Activated naive CD8-positive, alpha-beta T cell treated with anti-CD3 and anti-CD28 coated beads, Interleukin-2, amount 50 U/mL, for 24 hours (primary cell): ENCODE data around the gene APOBEC3B.
"Not testable (repeated sequence)": the region's sequence is repeated elsewhere in the genome, so short reads cannot be mapped to it uniquely, and the experiment has no call there.

Experiments
- ATAC-seq: fragments of 150-1000 bp; cut with Tn5 transposase; one replicate; pipeline ENCODE4 v1.10.0; 2021
- DNase-seq: peaks from one replicate; pipeline ENCODE4 v3.0.0; 2021
- H3K27ac Mint-ChIP-seq: one replicate; pipeline ENCODE4 v1.8.0; 2021; ENCODE audit warnings: mild to moderate bottlenecking, mixed read lengths
- H3K27me3 Mint-ChIP-seq: one replicate; pipeline ENCODE4 v1.8.0; 2021; ENCODE audit warnings: mixed read lengths
- H3K36me3 Mint-ChIP-seq: one replicate; pipeline ENCODE4 v1.8.0; 2021; ENCODE audit warnings: low read depth, mixed read lengths
- H3K4me1 Mint-ChIP-seq: one replicate; pipeline ENCODE4 v1.8.0; 2021; ENCODE audit warnings: mixed read lengths
- H3K4me3 Mint-ChIP-seq: one replicate; pipeline ENCODE4 v1.8.0; 2021; ENCODE audit warnings: mild to moderate bottlenecking, moderate library complexity, mixed read lengths
- H3K9me3 Mint-ChIP-seq: one replicate; pipeline ENCODE4 v1.8.0; 2021; ENCODE audit warnings: mixed read lengths

The APOBEC3B gene

GRCh38 chr22:38955926-38956325 lies 26.2 kb upstream of the APOBEC3B start:
- peaks cover 25% of the 10 kb centered on the region for H3K4me1 Mint-ChIP-seq
- H3K27ac Mint-ChIP-seq = no peak overlapping the region
- no peaks in the 10 kb centered on the region for H3K36me3 Mint-ChIP-seq
- H3K4me3 Mint-ChIP-seq = no peak overlapping the region
- DNase-seq = no peak
- no peaks in the 10 kb centered on the region for H3K9me3 Mint-ChIP-seq
- no peak for ATAC-seq
- H3K27me3 Mint-ChIP-seq = peaks cover 3% of the 10 kb centered on the region

DNA sequence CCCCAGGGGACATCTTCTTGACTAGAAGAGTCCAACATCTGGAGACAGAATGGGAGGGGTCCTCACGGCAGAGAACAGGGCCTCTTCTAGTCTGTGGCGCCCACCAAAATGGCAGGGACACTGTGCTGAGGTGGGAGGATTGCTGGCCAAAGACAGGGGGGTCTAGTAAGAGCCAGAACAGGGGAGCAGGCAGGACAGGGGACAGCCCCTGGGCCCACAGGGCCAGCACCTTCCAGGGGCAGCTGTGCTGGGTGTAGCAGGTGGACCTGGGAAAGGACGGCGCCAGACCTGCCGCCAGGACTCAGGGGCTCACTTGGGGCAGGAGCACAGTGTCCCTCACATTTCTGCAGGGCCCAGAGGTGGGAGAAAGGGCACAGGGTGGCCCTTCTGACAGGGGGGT lies 25.6 kb upstream of the APOBEC3B start:
- Mint-ChIP-seq H3K27ac (no peak overlapping the region), H3K27me3 (no peaks in the 10 kb centered on the region), H3K9me3 (no peaks in the 10 kb centered on the region), H3K4me3 (no peak overlapping the region), H3K36me3 (no peaks in the 10 kb centered on the region), H3K4me1 (peaks cover 25% of the 10 kb centered on the region)
- ATAC-seq (no peak), DNase-seq (no peak)

- no peak for ATAC-seq
Measured at GRCh38 chr22:38957046-38957770, 24.9 kb upstream of the APOBEC3B start, which contains the start of gene APOBEC3A. TSS of gene APOBEC3A (plus strand) at chr22:38957609. CDS start at chr22:38957692, 83 bp downstream.

DNA sequence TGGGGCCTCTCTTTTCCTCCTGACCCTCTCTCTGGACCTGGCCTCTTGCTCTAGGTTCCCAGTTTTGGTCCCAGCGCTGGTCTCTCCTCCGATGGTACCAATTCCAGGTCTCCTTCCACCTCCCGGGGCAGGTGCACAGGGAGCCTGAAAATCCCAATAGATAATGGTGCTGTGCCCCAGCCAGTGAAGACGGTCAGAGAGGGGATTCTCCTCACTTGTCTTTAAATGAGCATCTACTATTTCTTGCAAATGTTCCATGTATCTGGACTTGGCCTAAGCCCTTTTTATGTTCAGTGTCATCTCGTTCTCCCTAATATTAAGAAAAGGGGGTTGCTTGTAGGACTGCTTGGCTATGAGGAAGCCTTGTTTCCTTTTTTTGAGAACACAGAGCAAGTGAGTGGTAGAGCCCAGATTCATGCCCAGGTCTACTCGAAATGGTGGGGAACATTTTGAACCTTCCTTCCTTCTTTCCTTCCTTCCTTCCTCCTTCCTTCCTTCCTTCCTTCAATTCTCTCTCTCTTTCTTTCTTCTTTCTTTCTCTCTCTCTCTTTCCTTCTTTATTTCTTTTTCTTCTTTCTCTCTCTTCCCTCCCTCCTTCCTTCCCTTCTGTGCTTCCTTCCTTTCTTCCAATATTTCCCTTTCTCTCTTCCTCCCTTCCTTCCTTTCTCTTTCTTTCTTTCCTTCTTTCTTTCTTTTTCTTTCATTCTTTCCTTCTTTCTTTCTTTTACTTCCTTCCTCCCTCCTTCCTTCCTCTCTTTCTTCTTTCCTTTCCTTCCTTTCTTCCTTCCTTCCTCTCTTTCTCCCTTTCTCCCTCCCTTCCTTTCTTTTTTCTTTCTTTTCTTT lies 24.1 kb upstream of the APOBEC3B start:
- ATAC-seq = no peak
- no peaks in the 10 kb centered on the region for H3K9me3 Mint-ChIP-seq
- no peak overlapping the region for H3K4me3 Mint-ChIP-seq
- no peaks in the 10 kb centered on the region for H3K36me3 Mint-ChIP-seq
- H3K27ac Mint-ChIP-seq = no peak overlapping the region
- no peak for DNase-seq
- no peaks in the 10 kb centered on the region for H3K27me3 Mint-ChIP-seq
- peaks cover 20% of the 10 kb centered on the region for H3K4me1 Mint-ChIP-seq

More at GRCh38 chr22:38957046-38957770, 24.9 kb upstream of the APOBEC3B start, which contains the start of gene APOBEC3A:
- peaks cover 25% of the 10 kb centered on the region for H3K4me1 Mint-ChIP-seq
- no peak within 1 kb of the TSS for H3K27ac Mint-ChIP-seq
- DNase-seq = no peak
- H3K36me3 Mint-ChIP-seq = no peaks in the 10 kb centered on the region
- H3K27me3 Mint-ChIP-seq = no peaks in the 10 kb centered on the region
- H3K4me3 Mint-ChIP-seq = no peak within 1 kb of the TSS
- no peaks in the 10 kb centered on the region for H3K9me3 Mint-ChIP-seq

GRCh38 chr22:38958651-38958943 lies 23.6 kb upstream of the APOBEC3B start:
- not testable (repeated sequence) for DNase-seq, ATAC-seq, H3K36me3 Mint-ChIP-seq, H3K27me3 Mint-ChIP-seq, H3K4me3 Mint-ChIP-seq, H3K9me3 Mint-ChIP-seq, H3K27ac Mint-ChIP-seq
- peaks cover 16% of the 10 kb centered on the region for H3K4me1 Mint-ChIP-seq

DNA sequence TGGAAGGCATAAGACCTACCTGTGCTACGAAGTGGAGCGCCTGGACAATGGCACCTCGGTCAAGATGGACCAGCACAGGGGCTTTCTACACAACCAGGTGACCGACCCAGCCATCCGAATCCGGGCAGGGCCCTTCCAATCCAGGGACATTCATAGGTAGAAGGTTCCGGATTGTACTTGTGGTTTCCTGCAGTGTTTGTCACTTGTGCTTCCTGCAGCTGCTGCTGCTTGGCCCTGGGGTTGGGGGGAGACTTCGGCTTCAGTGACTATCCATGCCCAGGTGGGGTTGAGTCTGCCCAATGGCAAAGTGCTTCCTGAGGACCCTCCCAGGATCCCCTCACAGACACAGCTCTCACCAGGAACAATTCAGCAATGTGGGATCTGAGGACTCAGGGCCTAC lies 22.6 kb upstream of the APOBEC3B start:
- ATAC-seq (no peak), DNase-seq (no peak)
- peaks cover 7% of the 10 kb centered on the region for H3K4me1 Mint-ChIP-seq
- no peaks in the 10 kb centered on the region for H3K36me3 Mint-ChIP-seq
- no peaks in the 10 kb centered on the region for H3K9me3 Mint-ChIP-seq
- H3K27me3 Mint-ChIP-seq = no peaks in the 10 kb centered on the region
- no peak overlapping the region for H3K4me3 Mint-ChIP-seq
- H3K27ac Mint-ChIP-seq = no peak overlapping the region

- ATAC-seq, DNase-seq, H3K4me1 Mint-ChIP-seq, H3K4me3 Mint-ChIP-seq, H3K36me3 Mint-ChIP-seq, H3K27ac Mint-ChIP-seq, H3K9me3 Mint-ChIP-seq, H3K27me3 Mint-ChIP-seq: not testable (repeated sequence)
Measured at GRCh38 chr22:38960673-38961072, 21.5 kb upstream of the APOBEC3B start.

- H3K27ac Mint-ChIP-seq, ATAC-seq, H3K4me1 Mint-ChIP-seq, H3K36me3 Mint-ChIP-seq, DNase-seq, H3K27me3 Mint-ChIP-seq, H3K9me3 Mint-ChIP-seq, H3K4me3 Mint-ChIP-seq: not testable (repeated sequence)
Measured at GRCh38 chr22:38963291-38963738, 18.8 kb upstream of the APOBEC3B start.

DNA sequence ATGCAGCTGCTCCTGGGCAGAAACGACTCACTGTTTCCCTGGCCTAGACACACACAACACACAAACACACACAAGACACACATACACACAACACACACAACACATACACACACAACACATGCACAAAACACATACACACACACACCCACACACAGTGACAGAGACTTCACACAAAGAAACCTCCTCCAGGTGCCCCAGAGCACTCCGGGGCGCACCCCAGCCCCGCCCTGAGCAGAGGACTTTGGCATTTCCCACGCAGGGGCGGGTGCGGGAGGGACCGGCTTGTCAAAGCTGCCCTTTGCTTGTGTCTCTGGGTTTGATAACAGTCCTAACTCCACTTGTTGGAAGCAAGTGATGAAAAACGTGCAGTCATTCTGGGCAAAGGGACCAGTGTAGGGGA lies 18.3 kb upstream of the APOBEC3B start:
- no peak overlapping the region for H3K27ac Mint-ChIP-seq
- ATAC-seq = no peak

GRCh38 chr22:38964306-38964705 lies 17.8 kb upstream of the APOBEC3B start:
- no peak for DNase-seq
- Mint-ChIP-seq H3K27ac (no peak overlapping the region), H3K4me1 (no peaks in the 10 kb centered on the region), H3K36me3 (no peaks in the 10 kb centered on the region), H3K4me3 (no peak overlapping the region), H3K9me3 (no peaks in the 10 kb centered on the region), H3K27me3 (peaks cover 3% of the 10 kb centered on the region)
- no peak for ATAC-seq

More for the DNA sequence above, 18.3 kb upstream of the APOBEC3B start:
- Mint-ChIP-seq H3K36me3 (no peaks in the 10 kb centered on the region), H3K4me1 (no peaks in the 10 kb centered on the region), H3K4me3 (no peak overlapping the region), H3K9me3 (no peaks in the 10 kb centered on the region), H3K27me3 (peaks cover under 1% of the 10 kb centered on the region)
- no peak for DNase-seq

- no peak overlapping the region for H3K27ac Mint-ChIP-seq
- H3K4me3 Mint-ChIP-seq = no peak overlapping the region
- DNase-seq = no peak
- no peaks in the 10 kb centered on the region for H3K36me3 Mint-ChIP-seq
- H3K27me3 Mint-ChIP-seq = peaks cover 3% of the 10 kb centered on the region
- H3K4me1 Mint-ChIP-seq = no peaks in the 10 kb centered on the region
- no peaks in the 10 kb centered on the region for H3K9me3 Mint-ChIP-seq
- no peak for ATAC-seq
Measured at GRCh38 chr22:38964989-38965388, 17.2 kb upstream of the APOBEC3B start.

DNA sequence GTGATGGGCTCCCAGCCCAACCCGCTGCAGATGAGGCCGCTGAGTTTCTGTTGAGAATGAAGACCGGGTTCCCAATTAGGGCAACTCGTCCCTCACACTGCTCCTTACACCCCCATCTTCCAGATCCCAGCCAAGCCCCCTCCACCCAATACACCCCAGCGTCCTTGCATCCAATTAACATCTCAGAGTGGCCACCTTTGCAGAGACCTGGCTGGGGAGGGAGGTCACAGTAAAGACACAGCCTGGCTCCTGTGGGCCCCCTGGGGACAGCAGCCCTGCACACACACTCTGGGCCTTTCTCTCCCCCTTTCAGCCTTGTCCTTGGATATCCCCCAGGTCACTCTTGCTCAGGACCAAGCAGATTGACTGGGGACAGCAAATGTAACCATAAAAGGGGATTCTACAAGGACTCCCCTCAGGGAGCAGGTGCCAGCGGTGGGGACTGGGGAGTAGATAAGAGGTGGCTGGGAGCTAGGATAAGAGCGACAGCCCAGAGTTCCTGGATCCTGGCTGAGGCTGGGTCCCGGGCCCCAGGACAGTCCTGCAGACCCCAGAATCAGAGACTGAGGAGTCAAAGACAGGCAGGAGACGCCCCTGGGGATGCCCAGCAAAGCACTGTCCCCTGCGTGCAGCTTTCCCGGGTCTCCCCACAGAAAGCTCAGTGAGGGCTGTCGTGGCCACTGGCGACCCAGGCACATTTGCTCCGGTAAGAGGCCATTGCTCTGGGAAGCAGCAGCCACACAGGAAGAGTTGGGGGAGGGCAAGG lies 16.4 kb upstream of the APOBEC3B start:
- Mint-ChIP-seq H3K4me1 (no peaks in the 10 kb centered on the region), H3K36me3 (no peaks in the 10 kb centered on the region), H3K27me3 (peaks cover 6% of the 10 kb centered on the region), H3K27ac (no peak overlapping the region), H3K4me3 (no peak overlapping the region), H3K9me3 (no peaks in the 10 kb centered on the region)
- no peak for ATAC-seq
- DNase-seq = no peak

DNA sequence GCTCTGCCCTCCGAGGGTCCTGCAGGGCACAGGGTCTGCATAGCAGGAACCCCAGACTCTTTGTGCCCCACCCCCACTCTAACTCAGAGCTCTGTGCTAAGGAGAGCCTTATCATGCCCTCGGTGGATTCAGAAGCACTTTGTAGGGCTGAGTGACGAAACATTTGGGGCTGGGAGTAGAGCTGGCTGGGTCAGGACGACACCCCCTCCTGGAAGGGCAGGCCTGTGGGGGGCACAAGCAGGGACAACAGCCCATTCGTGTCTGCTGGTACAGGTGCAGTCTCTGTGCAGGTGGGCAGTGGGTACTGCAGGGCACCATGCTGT lies 15.8 kb upstream of the APOBEC3B start:
- H3K36me3 Mint-ChIP-seq = no peaks in the 10 kb centered on the region
- no peak overlapping the region for H3K27ac Mint-ChIP-seq
- H3K4me3 Mint-ChIP-seq = no peak overlapping the region
- H3K27me3 Mint-ChIP-seq = peaks cover 6% of the 10 kb centered on the region
- no peaks in the 10 kb centered on the region for H3K4me1 Mint-ChIP-seq
- ATAC-seq (no peak), DNase-seq (no peak)
- H3K9me3 Mint-ChIP-seq = no peaks in the 10 kb centered on the region

DNA sequence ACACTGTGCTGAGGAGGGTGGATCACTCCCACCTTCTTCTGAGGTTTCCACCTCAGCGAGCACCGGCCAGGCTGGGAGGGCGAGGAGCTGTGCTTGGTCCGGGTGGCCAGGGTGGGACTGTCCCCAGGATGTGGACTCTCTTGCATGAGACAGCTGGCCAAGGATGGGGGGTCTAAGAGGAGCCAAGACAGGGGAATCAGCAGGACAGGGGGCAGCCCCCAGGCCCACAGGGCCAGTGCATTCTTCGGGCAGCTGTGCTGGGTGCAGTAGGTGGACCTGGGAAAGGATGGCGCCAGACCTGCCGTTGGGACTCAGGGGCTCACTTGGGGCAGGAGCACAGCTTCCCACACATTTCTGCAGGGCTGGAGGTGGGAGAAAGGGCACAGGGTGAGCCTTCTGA lies 15.2 kb upstream of the APOBEC3B start:
- Mint-ChIP-seq H3K4me3 (no peak overlapping the region), H3K36me3 (no peaks in the 10 kb centered on the region), H3K4me1 (no peaks in the 10 kb centered on the region), H3K27me3 (peaks cover 6% of the 10 kb centered on the region), H3K9me3 (no peaks in the 10 kb centered on the region), H3K27ac (no peak overlapping the region)
- ATAC-seq (no peak), DNase-seq (no peak)
